Endothelial cell of umbilical vein (primary cell): ENCODE measurements around the gene SLMAP. TPM values are rescaled to one million over a fixed set of nuclear protein-coding genes. Genes with fewer than 3 reads are reported as not detected.

Experiments used
- BruUV-seq: library from RNA; stranded (reverse); fragments of 400-500 nt; replicated peaks from 2 replicates; lab custom pipeline; 2021; lab: Mats Ljungman, UMichigan
- CTCF ChIA-PET: fragments of 300-600, 350-600 bp; sonication (Branson Sonifier 250); formaldehyde crosslinking; loops from one replicate; lab custom pipeline; 2021; ENCODE audit warnings: antibody characterized with exemption, inconsistent platforms; lab: Charles Lee
- POLR2A ChIA-PET: fragments of 300-600, 350-600 bp; sonication (Branson Sonifier 250); formaldehyde crosslinking; loops from one replicate; lab custom pipeline; 2021; ENCODE audit warnings: antibody characterized with exemption, inconsistent platforms; lab: Charles Lee
- DNase-seq: peaks from one replicate; pipeline ENCODE4 v3.0.0-alpha.2; 2011; ENCODE audit warnings: low read depth, low spot score
- FAIRE-seq: peaks from 2 replicates; lab custom pipeline; 2011; peaks lifted over from hg19 to GRCh38; lab: Jason Lieb, UNC
- H2AFZ ChIP-seq: 2 replicates; pipeline ENCODE4 v1.6.0; 2012; ENCODE audit warnings: low read depth, low read length, control low read depth, inconsistent platforms
- H3K27ac ChIP-seq: 2 replicates; pipeline ENCODE4 v1.5.1; 2011; ENCODE audit warnings: low read depth, mild to moderate bottlenecking, control low read depth, low read length, moderate library complexity; ENCODE audit not compliant: insufficient read depth
- H3K27me3 ChIP-seq, 2 experiments: 2 replicates each; pipeline versions ENCODE4 v1.6.0 to v1.6.1; 2011; ENCODE audit warnings: low read length in 2 of 2, mixed read lengths in 1 of 2; ENCODE audit not compliant: control insufficient read depth in 2 of 2, insufficient read depth in 2 of 2
- H3K36me3 ChIP-seq, 2 experiments: 2 replicates in 1 of 2; 3 replicates in 1 of 2; pipeline ENCODE4 v1.5.1; 2011; ENCODE audit warnings: low read length in 2 of 2, mild to moderate bottlenecking in 1 of 2, moderate library complexity in 1 of 2; ENCODE audit not compliant: control insufficient read depth in 2 of 2, insufficient read depth in 2 of 2; ENCODE audit errors: extremely low read depth in 1 of 2
- H3K4me1 ChIP-seq: 3 replicates; pipeline ENCODE4 v1.5.1; 2011; ENCODE audit warnings: mild to moderate bottlenecking, low read length; ENCODE audit not compliant: control insufficient read depth, insufficient read depth; ENCODE audit errors: extremely low read depth
- H3K4me2 ChIP-seq: 2 replicates; pipeline ENCODE4 v1.6.1; 2011; ENCODE audit warnings: low read length, control low read depth, mixed read lengths; ENCODE audit not compliant: insufficient read depth
- H3K4me3 ChIP-seq, 3 experiments: fragments of 200-600 bp in 1 of 3; sonication (generic), shearing (Covaris generic) in 1 of 3; replicated peaks in 1 of 3; 2 replicates each; pipeline ENCODE4 v1.5.1; 2011 to 2016; ENCODE audit warnings: control low read depth in 3 of 3, low read length in 3 of 3, mild to moderate bottlenecking in 2 of 3, inconsistent platforms in 1 of 3, low read depth in 1 of 3, moderate library complexity in 1 of 3; ENCODE audit not compliant: insufficient read depth in 1 of 3
- H3K79me2 ChIP-seq: 2 replicates; pipeline ENCODE4 v1.6.0; 2012; ENCODE audit warnings: low read length, inconsistent platforms; ENCODE audit not compliant: control insufficient read depth, insufficient read depth
- H3K9ac ChIP-seq: replicated peaks from 2 replicates; pipeline ENCODE3; 2011; ENCODE audit warnings: low read length, control low read depth; ENCODE audit not compliant: insufficient read depth; ENCODE audit errors: extremely low read depth
- H3K9me1 ChIP-seq: replicated peaks from 3 replicates; pipeline ENCODE4 v1.6.0; 2011; ENCODE audit warnings: mild to moderate bottlenecking, low read length; ENCODE audit not compliant: control insufficient read depth, insufficient read depth; ENCODE audit errors: extremely low read depth
- H3K9me3 ChIP-seq: replicated peaks from 2 replicates; pipeline ENCODE4 v1.5.1; 2012; ENCODE audit warnings: low read length, inconsistent platforms; ENCODE audit not compliant: control insufficient read depth, insufficient read depth
- H4K20me1 ChIP-seq: replicated peaks from 2 replicates; pipeline ENCODE3; 2011; ENCODE audit warnings: mild to moderate bottlenecking, low read length; ENCODE audit not compliant: control insufficient read depth, insufficient read depth; ENCODE audit errors: extremely low read depth
- EZH2 ChIP-seq: IDR thresholded peaks from 2 replicates; pipeline ENCODE4 v1.6.1; 2012; ENCODE audit warnings: borderline replicate concordance, low read depth, mild to moderate bottlenecking, moderate library complexity, low read length, inconsistent platforms; ENCODE audit not compliant: severe bottlenecking
- FOS ChIP-seq: IDR thresholded peaks from 2 replicates; pipeline ENCODE4 v1.6.1; 2011; ENCODE audit warnings: mild to moderate bottlenecking, low read length, moderate library complexity, borderline replicate concordance; ENCODE audit not compliant: insufficient read depth
- GATA2 ChIP-seq: IDR thresholded peaks from 2 replicates; pipeline ENCODE4 v1.7.0; 2011; ENCODE audit warnings: low read depth, mild to moderate bottlenecking, moderate library complexity, mixed read lengths, low read length; ENCODE audit not compliant: insufficient read length, insufficient read depth
- JUN ChIP-seq: IDR thresholded peaks from 2 replicates; pipeline ENCODE4 v1.6.1; 2011; ENCODE audit warnings: borderline replicate concordance, low read depth; ENCODE audit not compliant: insufficient read length, insufficient read depth
- MYC ChIP-seq: IDR thresholded peaks from one replicate; pipeline ENCODE4 v1.6.1; 2011; ENCODE audit warnings: mild to moderate bottlenecking, low read depth, low read length
- POLR2A ChIP-seq: IDR thresholded peaks from 2 replicates; pipeline ENCODE4 v1.6.1; 2012; ENCODE audit warnings: low read depth, mild to moderate bottlenecking, control low read depth, low read length
- POLR2AphosphoS5 ChIP-seq: IDR thresholded peaks from 2 replicates; pipeline ENCODE4 v1.6.1; 2012; ENCODE audit warnings: low read depth, mild to moderate bottlenecking, control low read depth, low read length, moderate library complexity; ENCODE audit not compliant: insufficient read depth
- dilution Hi-C: fragments of 300-500 bp; cut with MboI; formaldehyde crosslinking; loops from one replicate; pipeline ENCODE4 v1.15.0; 2019; ENCODE audit warnings: low sequenced_read_pairs; ENCODE audit not compliant: extremely low pct_ligation_motif_present
- intact Hi-C: fragments of 100-400 bp; cut with micrococcal nuclease; formaldehyde crosslinking; loops from one replicate; pipeline ENCODE4 v1.10.0; 2022
- polyA plus RNA-seq, 4 experiments: library from polyadenylated mRNA; depleted of rRNA in 3 of 4; stranded (reverse) in 3 of 4; unstranded in 1 of 4; fragments of >200 nt; gene quantifications; 2 replicates each; pipeline versions ENCODE4 v1.2.1 to v1.2.3, GENCODE V29; 2011 to 2012; ENCODE audit warnings: missing spikeins in 1 of 4
- total RNA-seq: library from RNA; stranded (reverse); gene quantifications from 2 replicates; pipeline ENCODE4 v1.2.3, GENCODE V29; 2021
- TF ChIP-seq, protein P1 (sequence below), 2 donors: IDR thresholded peaks; 1 replicate in 1 of 2; 2 replicates in 1 of 2; pipeline ENCODE4 v1.5.1; 2011; ENCODE audit warnings: low read length in 2 of 2, mild to moderate bottlenecking in 2 of 2, moderate library complexity in 2 of 2, control low read depth in 1 of 2, inconsistent platforms in 1 of 2, low read depth in 1 of 2; ENCODE audit not compliant: insufficient read depth in 1 of 2; ENCODE audit errors: extremely low read depth in 1 of 2
- TF ChIP-seq, protein P2 (sequence below): IDR thresholded peaks from 2 replicates; pipeline ENCODE4 v1.6.1; 2011; ENCODE audit not compliant: insufficient read depth, insufficient read length

SLMAP gene
- total and polyA plus RNA-seq, 2 donors (not counting 3 experiments of a cell fraction or from before 2014, with no cell fraction given): 9.8 to 54.7 TPM

DNA sequence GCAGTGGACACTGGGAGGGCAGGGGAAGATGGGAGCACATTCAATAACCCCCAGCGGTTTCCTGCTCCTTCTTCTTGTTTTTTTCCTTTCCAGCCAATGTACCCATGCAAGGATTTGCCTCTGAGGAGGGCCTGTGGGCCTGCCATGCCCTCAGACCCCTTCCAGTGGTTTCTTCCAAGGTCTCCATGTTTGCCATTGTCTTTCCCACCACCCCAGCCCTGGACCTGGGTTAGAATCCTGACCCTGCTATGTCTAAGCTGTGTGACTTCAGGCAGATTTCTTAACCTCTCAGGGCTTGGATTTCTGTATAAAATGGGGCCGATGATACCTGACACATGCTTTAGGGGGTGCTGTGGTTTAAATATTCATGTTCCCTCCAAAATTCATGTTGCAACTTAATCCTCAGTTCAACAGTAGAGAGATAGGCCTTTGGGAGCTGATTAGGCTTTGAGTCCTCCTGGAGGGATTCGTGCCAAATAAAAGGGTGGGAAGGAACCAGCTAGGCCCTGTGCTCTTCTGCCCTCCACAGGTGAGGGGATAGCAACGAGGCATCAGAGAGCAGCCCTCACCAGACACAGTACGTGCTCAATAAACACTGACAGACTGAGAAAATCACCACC lies 205.8 kb downstream of the SLMAP start:
- H3K9me3 ChIP-seq: no peaks in the 10 kb centered on the region
- TF ChIP-seq, protein P1, sequence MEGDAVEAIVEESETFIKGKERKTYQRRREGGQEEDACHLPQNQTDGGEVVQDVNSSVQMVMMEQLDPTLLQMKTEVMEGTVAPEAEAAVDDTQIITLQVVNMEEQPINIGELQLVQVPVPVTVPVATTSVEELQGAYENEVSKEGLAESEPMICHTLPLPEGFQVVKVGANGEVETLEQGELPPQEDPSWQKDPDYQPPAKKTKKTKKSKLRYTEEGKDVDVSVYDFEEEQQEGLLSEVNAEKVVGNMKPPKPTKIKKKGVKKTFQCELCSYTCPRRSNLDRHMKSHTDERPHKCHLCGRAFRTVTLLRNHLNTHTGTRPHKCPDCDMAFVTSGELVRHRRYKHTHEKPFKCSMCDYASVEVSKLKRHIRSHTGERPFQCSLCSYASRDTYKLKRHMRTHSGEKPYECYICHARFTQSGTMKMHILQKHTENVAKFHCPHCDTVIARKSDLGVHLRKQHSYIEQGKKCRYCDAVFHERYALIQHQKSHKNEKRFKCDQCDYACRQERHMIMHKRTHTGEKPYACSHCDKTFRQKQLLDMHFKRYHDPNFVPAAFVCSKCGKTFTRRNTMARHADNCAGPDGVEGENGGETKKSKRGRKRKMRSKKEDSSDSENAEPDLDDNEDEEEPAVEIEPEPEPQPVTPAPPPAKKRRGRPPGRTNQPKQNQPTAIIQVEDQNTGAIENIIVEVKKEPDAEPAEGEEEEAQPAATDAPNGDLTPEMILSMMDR (IDR thresholded peaks at IDR 0.05; ENCODE audit: extremely low read depth in 1 of 2, insufficient read depth in 1 of 2, low read depth in 1 of 2, low read length in 2 of 2): peak; percentile 30 to 65
- TF ChIP-seq GATA2: no peak
- no peaks in the 10 kb centered on the region for H4K20me1 ChIP-seq
- no peak overlapping the region for H3K9ac ChIP-seq
- no peak overlapping the region for H3K4me2 ChIP-seq
- BruUV-seq: no TSS peak
- intact Hi-C loops: loop anchor here (1.0 kb wide), 1 partner anchor 155 kb away; no protein-coding TSS in a partner anchor
- H3K4me3 ChIP-seq: no peak overlapping the region
- ChIA-PET CTCF (interaction anchor here (0.7 to 2.6 kb wide), 31 partner anchors 8 to 255 kb away, joined by 3 to 21 read pairs (median 4); partner anchors contain the start of gene FLNB), POLR2A (interaction anchor here (0.6 kb wide), 1 partner anchor 59 kb away, joined by 3 read pairs; no protein-coding TSS in a partner anchor)
- dilution Hi-C loops: no loop called here
- no peak overlapping the region for H3K27ac ChIP-seq
- peak; percentile 58 for DNase-seq
- no peak overlapping the region for H2AFZ ChIP-seq
- no peaks in the 10 kb centered on the region for H3K79me2 ChIP-seq
- H3K27me3 ChIP-seq: no peaks in the 10 kb centered on the region
- no peaks in the 10 kb centered on the region for H3K9me1 ChIP-seq
- H3K4me1 ChIP-seq: peaks cover 17% of the 10 kb centered on the region
- H3K36me3 ChIP-seq: no peaks in the 10 kb centered on the region
- peak; percentile 62 for FAIRE-seq

DNA sequence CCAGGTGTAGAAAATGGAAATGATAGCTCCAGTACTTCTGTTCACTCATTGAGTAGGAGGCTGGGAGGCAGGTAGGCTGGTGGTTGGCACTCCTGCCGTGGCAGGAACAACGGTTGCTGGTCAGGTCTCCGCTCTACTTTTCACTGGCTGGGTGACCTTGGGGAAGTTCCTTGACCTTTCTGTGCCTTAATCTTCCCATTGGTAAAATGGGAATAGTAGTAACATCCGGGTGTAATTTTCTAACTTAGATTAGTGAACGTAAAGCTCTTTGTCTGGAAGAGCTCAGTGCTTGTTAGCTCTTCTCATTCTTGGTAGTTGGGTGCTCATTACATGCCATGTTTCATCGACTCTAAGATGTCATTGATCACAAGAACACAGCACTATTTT lies 206.3 kb downstream of the SLMAP start:
- no peak overlapping the region for H3K27ac ChIP-seq
- TF ChIP-seq POLR2AphosphoS5 (no peak), MYC (no peak), JUN (no peak), EZH2 (no peak), POLR2A (no peak), FOS (no peak), GATA2 (no peak)
- TF ChIP-seq, protein P1 (IDR thresholded peaks at IDR 0.05; ENCODE audit: extremely low read depth in 1 of 2, insufficient read depth in 1 of 2, low read depth in 1 of 2, low read length in 2 of 2): no peak
- TF ChIP-seq, protein P2, sequence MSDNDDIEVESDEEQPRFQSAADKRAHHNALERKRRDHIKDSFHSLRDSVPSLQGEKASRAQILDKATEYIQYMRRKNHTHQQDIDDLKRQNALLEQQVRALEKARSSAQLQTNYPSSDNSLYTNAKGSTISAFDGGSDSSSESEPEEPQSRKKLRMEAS: no peak
- no peaks in the 10 kb centered on the region for H3K27me3 ChIP-seq
- no peaks in the 10 kb centered on the region for H3K9me1 ChIP-seq
- no peak overlapping the region for H3K9ac ChIP-seq
- no peak overlapping the region for H3K4me2 ChIP-seq
- no peaks in the 10 kb centered on the region for H3K36me3 ChIP-seq
- H3K9me3 ChIP-seq: no peaks in the 10 kb centered on the region
- intact Hi-C loops: loop anchor here (1.0 kb wide), 1 partner anchor 155 kb away; no protein-coding TSS in a partner anchor
- DNase-seq (no peak), FAIRE-seq (no peak)
- H3K4me3 ChIP-seq: no peak overlapping the region
- no peaks in the 10 kb centered on the region for H3K79me2 ChIP-seq
- POLR2A ChIA-PET: interaction anchor here (0.6 kb wide), 1 partner anchor 58 kb away, joined by 3 read pairs; no protein-coding TSS in a partner anchor
- no TSS peak for BruUV-seq
- dilution Hi-C loops: no loop called here
- H2AFZ ChIP-seq: no peak overlapping the region
- H3K4me1 ChIP-seq: peaks cover 14% of the 10 kb centered on the region
- CTCF ChIA-PET: interaction anchor here (0.7 to 2.6 kb wide), 31 partner anchors 8 to 254 kb away, joined by 3 to 21 read pairs (median 4); partner anchors contain the start of gene FLNB
- H4K20me1 ChIP-seq: no peaks in the 10 kb centered on the region
